Retina (tissue), 1 donor: ENCODE results near the gene CHST15.
A peak's percentile ranks its signal among the peaks of the same experiment; 100 is the strongest.
"Not testable (repeated sequence)": the region's sequence is repeated elsewhere in the genome, so short reads cannot be mapped to it uniquely, and the experiment has no call there.

ENCODE experiments used
- DNase-seq: peaks from one replicate; pipeline ENCODE4 v3.0.0-alpha.2; 2016

The CHST15 gene

DNA sequence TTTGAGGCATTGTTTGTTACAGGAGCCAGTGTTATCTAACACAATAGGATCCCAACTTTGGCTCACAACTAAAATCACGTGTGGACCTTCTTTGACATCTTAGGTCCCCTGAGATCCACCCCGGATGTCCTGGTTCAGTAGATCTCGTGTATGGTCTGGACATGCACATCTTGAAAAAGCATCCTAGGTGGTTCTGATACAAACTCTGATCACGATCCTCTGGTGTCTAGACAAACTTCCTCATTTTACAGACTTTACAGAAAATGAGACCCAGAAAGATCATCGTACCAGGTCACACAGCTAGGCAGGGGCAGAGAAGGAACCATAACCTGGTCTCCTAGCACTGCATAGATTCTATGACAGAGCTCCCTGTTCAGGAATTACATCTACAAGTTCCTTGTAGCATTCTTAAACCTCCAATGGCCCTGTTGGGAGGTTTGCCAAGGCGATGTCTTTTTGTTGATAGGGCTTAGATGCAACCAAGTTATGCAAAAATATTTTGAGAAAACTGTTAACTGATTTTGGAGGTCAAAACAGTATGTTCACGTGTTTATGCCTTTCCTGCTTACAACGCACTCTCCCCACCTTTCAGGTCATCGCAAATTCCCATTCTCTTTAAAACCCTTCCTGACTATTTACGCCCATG is 30.8 kb upstream of the CHST15 start:
- no peak for DNase-seq

DNA sequence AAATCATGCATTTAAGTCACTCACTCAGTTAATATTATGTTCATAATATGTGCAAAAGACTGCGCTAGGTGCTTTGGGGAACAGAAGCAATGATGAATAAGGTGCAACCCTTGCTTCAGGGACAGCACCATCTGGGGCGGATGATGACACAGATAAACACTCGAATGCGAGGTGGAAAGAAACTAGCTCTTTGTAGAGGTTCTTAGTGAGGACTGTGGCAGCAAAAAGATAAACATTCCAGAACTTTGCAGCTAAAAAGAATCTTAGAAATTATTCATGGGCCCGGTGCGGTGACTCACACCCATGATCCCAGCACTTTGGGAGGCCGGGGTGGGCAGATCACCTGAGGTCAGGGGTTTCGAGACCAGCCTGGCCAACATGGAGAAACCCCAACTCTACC is 29.8 kb upstream of the CHST15 start:
- DNase-seq = no peak

DNA sequence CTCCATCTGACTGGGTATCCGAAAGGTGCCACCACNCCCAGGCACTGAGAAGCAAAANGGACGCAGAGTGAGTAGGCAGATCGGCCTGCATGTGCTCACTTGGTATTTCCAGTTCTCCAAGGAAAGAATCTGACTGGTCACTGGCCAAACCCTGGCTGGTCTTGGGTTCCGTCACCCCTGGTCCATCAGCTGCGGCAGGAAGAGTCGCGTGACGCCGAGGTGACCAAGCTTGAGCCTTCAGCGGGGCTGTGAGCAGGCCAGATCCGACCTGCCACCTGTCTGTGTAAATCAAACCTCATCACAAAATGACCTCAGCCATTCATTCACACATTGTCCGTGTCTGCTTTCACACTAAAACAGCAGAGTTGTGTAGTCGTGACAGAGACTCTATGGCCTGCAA is 28.8 kb upstream of the CHST15 start:
- DNase-seq = no peak

DNA sequence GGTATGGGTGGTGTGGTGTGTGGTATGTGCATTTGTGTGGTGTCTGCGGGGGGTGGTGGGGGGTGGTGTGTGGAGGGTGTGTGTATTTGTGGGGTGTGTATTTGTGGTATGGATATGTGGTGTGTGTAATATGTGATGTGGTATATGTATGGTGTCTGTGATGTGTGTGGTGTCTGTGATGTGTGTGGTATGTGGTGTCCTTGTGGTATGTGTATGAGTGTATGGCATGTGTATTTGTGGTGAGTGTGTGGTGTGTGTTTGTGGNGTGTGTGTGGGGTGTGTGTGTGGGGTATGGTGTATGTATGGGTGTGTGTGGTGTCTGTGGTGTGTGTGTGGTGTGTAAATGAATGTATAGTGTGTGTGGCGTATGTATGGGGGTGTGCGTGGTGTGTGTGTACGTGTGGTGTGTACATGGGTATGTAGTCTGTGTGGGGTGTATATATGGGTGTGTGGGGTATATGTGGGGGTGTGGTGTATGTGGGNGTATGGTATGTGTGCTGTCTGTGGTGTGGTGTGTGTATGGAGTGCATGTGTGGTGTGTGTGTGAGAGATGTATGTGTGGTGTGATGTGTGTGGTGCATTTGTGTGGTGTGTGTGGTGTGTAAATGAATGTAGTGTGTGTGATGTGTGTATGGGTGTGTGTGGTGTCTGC is 27.1 kb upstream of the CHST15 start:
- DNase-seq = no peak

GRCh38 chr10:124119946-124120345 is 26.5 kb upstream of the CHST15 start:
- DNase-seq = no peak

DNA sequence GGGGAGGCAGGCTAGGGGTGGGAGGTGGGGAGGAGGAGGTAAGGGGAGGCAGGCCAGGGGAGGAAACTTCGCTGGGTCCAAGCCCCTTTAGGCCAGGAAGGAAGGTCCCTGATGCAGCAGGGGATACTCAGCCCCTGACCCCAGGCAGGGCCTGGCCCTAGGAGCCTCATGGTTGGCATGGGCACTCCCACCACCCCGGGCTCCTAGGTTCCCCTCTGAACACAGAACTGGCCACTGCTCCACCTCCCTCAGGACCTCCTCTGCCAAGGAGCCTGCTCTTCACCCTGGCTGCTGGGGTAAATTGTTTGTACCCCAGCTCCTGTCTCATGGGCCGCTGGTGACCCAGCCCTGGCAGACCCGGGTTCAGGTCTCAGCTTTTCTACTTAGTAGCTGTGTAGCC is 25.8 kb upstream of the CHST15 start:
- no peak for DNase-seq

- DNase-seq = no peak
Observed at GRCh38 chr10:124117833-124118232, 24.4 kb upstream of the CHST15 start.

DNA sequence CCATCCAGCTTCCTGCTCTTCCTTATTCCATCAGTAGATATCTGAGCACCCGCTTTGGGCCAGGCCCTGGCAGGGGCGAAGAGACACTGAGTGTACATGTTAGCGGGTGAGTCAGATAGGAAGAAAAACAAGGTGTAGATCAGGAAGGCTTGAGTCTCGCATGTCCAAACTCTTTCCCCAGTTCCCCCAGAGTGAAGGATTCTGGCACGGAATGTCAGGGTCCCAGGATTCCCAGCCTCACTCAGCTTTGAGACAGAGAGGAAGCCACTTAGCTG is 24.1 kb upstream of the CHST15 start:
- no peak for DNase-seq

DNA sequence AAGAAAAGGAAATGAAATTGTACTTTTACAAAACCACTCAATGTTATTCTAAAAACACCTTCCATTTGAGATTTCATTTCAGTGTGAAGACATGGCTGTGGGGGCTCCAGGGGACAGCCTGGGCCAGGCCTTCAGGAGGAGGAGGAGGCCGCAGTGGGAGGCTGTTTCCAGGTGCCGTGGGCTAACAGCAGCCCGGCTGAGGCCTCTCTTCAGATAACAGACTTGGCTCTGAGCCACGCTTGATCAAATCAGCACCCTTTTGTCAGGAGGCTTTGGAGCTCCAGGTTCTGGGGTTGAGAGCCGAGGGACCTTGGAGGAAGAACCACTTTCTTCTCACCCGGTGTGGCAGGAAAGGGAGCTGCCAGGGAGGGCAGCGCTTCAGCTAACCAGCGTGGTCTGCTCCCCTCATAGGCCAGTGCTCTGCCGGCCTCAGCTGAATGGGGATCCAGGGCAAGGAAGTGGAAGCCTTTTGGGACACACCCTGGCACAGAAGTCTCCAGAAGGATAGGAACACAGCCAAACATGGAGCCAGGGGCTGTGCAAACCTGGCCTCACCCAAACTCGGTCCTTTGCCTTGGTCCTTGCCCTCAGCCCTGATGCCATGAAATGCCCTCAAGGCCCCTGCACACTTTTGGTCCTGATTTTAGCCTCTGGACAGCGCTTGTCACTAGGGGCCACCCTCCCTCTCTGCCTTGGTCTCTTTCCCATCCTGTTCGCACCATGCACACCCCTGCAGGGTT is 23.5 kb upstream of the CHST15 start:
- no peak for DNase-seq

DNA sequence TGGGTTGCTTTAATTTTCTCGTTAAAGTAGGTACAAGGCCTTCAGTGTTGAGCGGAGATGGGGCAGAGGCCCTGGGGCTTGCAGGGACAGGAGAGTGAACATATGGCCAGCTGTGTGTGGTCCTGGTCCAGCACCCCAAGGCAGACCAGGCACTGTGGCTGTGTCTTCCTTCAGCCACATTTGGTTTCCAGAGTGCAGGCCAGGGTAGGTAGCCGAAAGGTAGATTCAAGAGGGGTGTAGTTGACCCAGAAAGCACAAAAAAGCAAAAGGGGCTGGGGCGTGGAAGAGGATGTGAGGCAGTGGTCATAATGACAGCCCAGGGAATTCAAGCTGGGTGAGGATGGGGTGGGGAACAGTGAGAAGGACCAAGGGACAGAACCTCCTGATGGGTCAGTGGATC is 21.3 kb upstream of the CHST15 start:
- no peak for DNase-seq

- DNase-seq = no peak
Observed at GRCh38 chr10:124112891-124113580, 19.6 kb upstream of the CHST15 start.

- DNase-seq = no peak
Observed at GRCh38 chr10:124110882-124111281, 17.5 kb upstream of the CHST15 start.

GRCh38 chr10:124109261-124109660 is 15.9 kb upstream of the CHST15 start:
- DNase-seq = no peak

GRCh38 chr10:124107072-124107471 is 13.7 kb upstream of the CHST15 start:
- DNase-seq = peak; percentile 49

- DNase-seq = no peak
Observed at GRCh38 chr10:124106241-124106879, 13.0 kb upstream of the CHST15 start.

DNA sequence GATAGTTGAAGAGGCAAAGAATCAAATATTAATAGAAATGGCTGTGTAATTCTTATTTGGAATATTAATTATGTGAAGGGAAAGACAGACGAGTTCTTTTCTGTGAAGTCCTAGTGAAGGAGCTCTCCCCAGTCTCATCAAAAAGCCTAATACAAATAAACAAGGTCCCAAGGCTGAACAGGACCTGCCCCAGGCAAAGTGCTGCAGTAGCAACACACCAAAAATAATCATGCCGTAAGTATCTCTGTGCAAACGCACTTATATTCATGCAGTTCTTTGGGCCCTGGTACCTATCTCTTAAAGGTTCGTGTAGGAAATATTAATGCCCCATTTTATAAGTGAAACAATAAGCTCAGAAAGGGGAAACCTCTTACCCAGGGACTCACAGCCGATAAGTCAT is 12.2 kb upstream of the CHST15 start:
- DNase-seq = no peak

- DNase-seq = no peak
Observed at GRCh38 chr10:124105045-124105444, 11.6 kb upstream of the CHST15 start.

- DNase-seq = no peak
Observed at GRCh38 chr10:124104011-124104627, 10.7 kb upstream of the CHST15 start.

DNA sequence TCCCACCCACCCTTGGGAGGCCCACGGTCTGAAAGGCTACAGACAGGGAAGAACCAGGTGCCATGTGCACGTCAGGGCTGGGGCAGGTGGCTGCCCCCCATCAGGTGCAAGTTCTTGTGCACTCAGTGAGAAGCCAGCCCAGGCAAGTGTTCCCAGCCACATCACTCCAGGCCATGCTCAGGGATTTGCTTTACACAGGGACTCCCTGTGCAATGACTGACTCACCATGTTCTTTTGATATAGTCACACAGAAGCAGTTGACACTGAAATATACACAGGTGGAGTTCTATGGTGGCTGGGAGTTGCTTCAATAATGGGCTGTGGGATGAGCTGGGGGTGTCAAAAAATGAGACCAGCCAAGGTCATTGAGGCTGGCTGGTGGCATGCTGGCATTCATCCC is 8.0 kb upstream of the CHST15 start:
- no peak for DNase-seq

DNA sequence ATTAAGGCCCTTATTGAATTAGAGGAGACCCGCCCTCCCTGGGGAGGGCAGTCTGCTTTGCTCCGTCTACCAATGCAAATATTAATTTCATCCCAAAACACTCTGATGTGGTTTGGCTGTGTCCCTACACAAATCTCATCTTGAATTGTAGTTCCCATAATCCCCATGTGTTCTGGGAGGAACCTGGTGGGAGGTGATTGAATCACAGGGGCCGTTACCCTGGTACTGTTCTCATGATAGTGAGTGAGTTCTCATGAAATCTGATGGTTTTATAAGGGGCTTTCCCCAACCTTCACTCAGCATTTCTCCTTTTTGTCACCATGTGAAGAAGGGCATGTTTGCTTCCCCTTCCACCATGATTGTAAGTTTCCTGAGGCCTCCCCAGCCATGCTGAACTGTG is 7.3 kb upstream of the CHST15 start:
- not testable (repeated sequence) for DNase-seq

DNA sequence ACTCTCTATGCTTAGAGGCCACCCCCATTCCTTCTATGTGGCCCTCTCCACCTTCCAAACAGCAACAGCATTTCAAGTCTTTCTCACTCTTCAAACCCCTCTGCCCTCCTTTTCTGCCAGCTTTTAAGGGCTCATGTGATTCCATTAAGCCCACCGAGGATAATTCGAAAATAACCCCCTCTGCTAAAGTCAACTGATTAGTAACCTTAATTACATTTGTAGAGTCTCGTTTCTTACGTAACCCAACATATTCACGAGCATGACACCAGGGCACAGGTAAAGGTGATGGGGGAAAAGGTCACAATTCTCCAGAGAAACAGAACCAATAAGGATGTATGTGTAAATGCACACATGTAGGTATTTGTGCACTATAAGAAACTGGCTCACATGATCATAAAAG is 6.7 kb upstream of the CHST15 start:
- no peak for DNase-seq

DNA sequence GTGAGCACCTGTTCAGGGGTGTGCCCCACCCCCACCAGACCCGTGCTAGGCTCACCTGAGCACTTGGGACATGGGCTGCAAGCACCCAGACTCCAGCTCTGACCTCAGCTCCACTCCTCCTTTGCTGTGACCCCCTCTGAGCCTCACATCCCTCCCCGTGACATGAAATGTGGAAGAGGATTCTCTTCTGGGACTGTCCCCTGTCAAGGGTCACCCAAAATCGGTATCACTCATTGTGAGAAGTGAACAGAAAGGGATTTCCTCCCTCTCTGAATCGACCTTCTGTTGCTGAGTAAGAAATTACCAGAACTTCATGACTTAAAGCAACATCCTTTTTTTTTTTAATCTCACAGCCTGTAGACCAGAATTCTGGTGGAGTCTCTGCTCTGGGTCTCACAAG is 6.2 kb upstream of the CHST15 start:
- no peak for DNase-seq

- DNase-seq = no peak
Observed at GRCh38 chr10:124098575-124098974, 5.2 kb upstream of the CHST15 start.
